OCI-LY1 (cell line): Measurements from ENCODE around the gene RGSL1.

Source experiments
- EZH2 ChIP-seq: fragments of 200-600 bp; sonication (generic), shearing (Covaris generic); IDR thresholded peaks from 2 replicates; pipeline ENCODE4 v1.8.0; 2017; ENCODE audit warnings: borderline replicate concordance, mixed run types, mild to moderate bottlenecking, antibody characterized with exemption, low read length, moderate library complexity, mixed read lengths
- TF ChIP-seq, protein P1 (sequence below): fragments of 200-600 bp; sonication (generic), shearing (Covaris generic); IDR thresholded peaks from 2 replicates; pipeline ENCODE4 v1.5.1; 2017; ENCODE audit warnings: mild to moderate bottlenecking, antibody characterized with exemption, low read length, moderate library complexity, mixed read lengths

DNA sequence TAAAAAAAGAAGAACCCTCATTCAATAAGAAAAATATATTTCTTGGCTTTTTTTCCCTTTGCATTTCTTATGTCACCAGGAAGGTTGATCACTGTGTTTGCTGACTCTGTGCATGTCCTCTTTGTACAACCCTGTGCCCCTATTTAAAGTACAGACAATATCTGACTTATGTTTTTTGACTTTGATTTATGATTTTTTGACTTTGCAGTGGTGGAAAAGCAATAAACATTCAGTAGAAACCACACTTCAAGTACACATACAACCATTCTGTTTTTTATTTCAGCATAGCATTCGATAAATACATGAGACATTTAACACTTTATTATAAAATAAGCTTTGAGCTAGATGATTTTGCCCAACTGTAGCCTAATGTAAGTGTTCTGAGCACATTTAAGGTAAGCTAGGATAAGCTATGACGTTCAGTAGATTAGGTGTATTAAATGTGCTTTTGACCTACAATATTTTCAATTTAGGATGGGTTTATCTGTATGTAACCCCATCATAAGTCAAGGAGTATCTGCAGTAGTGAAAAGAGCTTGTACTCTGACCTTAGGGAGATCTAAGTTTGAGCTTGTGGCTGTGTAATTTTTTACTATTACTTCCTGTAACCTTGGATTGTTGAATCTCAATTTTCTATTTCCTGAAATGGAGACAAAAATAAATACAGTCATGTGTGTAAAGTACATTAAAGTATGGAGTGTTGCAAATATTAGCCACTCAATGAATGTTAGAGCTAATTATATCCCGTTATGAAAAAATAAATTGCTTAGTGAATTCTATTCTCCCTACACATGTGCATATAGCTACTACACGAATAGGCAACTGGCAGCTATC is 137.9 kb downstream of the RGSL1 start:
- no peak for TF ChIP-seq EZH2
- TF ChIP-seq, protein P1, sequence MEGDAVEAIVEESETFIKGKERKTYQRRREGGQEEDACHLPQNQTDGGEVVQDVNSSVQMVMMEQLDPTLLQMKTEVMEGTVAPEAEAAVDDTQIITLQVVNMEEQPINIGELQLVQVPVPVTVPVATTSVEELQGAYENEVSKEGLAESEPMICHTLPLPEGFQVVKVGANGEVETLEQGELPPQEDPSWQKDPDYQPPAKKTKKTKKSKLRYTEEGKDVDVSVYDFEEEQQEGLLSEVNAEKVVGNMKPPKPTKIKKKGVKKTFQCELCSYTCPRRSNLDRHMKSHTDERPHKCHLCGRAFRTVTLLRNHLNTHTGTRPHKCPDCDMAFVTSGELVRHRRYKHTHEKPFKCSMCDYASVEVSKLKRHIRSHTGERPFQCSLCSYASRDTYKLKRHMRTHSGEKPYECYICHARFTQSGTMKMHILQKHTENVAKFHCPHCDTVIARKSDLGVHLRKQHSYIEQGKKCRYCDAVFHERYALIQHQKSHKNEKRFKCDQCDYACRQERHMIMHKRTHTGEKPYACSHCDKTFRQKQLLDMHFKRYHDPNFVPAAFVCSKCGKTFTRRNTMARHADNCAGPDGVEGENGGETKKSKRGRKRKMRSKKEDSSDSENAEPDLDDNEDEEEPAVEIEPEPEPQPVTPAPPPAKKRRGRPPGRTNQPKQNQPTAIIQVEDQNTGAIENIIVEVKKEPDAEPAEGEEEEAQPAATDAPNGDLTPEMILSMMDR = no peak
